Mesenchymal stem cell (in vitro differentiated cells and primary cell): ENCODE data around the gene TIMM13.

Experiments
- DNase-seq: peaks from one replicate; pipeline ENCODE4 v3.0.0-alpha.2; 2013
- H2AFZ ChIP-seq: one replicate; pipeline ENCODE4 v1.6.1; 2013; ENCODE audit warnings: low read depth, mild to moderate bottlenecking, control low read depth, inconsistent platforms, low read length, moderate library complexity
- H2AK5ac ChIP-seq: 2 replicates; pipeline ENCODE4 v1.6.1; 2013; ENCODE audit warnings: low read length, moderate library complexity, mild to moderate bottlenecking, inconsistent platforms; ENCODE audit not compliant: severe bottlenecking
- H2BK120ac ChIP-seq: one replicate; pipeline ENCODE4 v1.6.1; 2013; ENCODE audit warnings: low read depth, mild to moderate bottlenecking, inconsistent platforms, low read length, moderate library complexity
- H2BK12ac ChIP-seq, 2 experiments: one replicate each; pipeline ENCODE4 v1.6.1; 2013; ENCODE audit warnings: inconsistent platforms in 2 of 2, low read length in 2 of 2, mild to moderate bottlenecking in 2 of 2, moderate library complexity in 2 of 2, control low read depth in 1 of 2
- H2BK15ac ChIP-seq: one replicate; pipeline ENCODE4 v1.6.1; 2013; ENCODE audit warnings: mild to moderate bottlenecking, low read depth, inconsistent platforms; ENCODE audit not compliant: poor library complexity, severe bottlenecking
- H2BK5ac ChIP-seq: 2 replicates; pipeline ENCODE4 v1.6.1; 2013; ENCODE audit warnings: low read depth, mild to moderate bottlenecking, low read length, control low read depth, inconsistent platforms; ENCODE audit not compliant: poor library complexity, severe bottlenecking
- H3K14ac ChIP-seq, 2 experiments: one replicate each; pipeline ENCODE4 v1.6.1; 2013; ENCODE audit warnings: inconsistent platforms in 2 of 2, low read length in 2 of 2, control low read depth in 1 of 2, mild to moderate bottlenecking in 1 of 2, moderate library complexity in 1 of 2
- H3K18ac ChIP-seq, 2 experiments: one replicate each; pipeline ENCODE4 v1.6.1; 2013; ENCODE audit warnings: inconsistent platforms in 2 of 2, low read length in 2 of 2, control low read depth in 1 of 2, low read depth in 1 of 2, mild to moderate bottlenecking in 1 of 2
- H3K23ac ChIP-seq, 2 experiments: one replicate each; pipeline ENCODE4 v1.6.1; 2013; ENCODE audit warnings: inconsistent platforms in 2 of 2, low read length in 2 of 2, mild to moderate bottlenecking in 2 of 2, moderate library complexity in 2 of 2, control low read depth in 1 of 2
- H3K27ac ChIP-seq: 2 replicates; pipeline ENCODE4 v1.5.1; 2013; ENCODE audit warnings: mild to moderate bottlenecking, moderate library complexity, low read length, control low read depth, inconsistent platforms; ENCODE audit not compliant: poor library complexity, severe bottlenecking
- H3K27me3 ChIP-seq, 2 experiments: 2 replicates each; pipeline versions ENCODE4 v1.6.1 to v1.7.0; 2013; ENCODE audit warnings: low read length in 2 of 2, mild to moderate bottlenecking in 2 of 2, moderate library complexity in 2 of 2, control low read depth in 1 of 2, inconsistent platforms in 1 of 2; ENCODE audit not compliant: control insufficient read depth in 1 of 2, insufficient read depth in 1 of 2
- H3K36me3 ChIP-seq, 2 experiments: 2 replicates each; pipeline versions ENCODE4 v1.6.1 to v1.7.0; 2013; ENCODE audit warnings: low read length in 2 of 2, control low read depth in 1 of 2, inconsistent platforms in 1 of 2, low read depth in 1 of 2, mild to moderate bottlenecking in 1 of 2; ENCODE audit not compliant: insufficient read depth in 2 of 2, control insufficient read depth in 1 of 2
- H3K4ac ChIP-seq, 2 experiments: one replicate each; pipeline ENCODE4 v1.6.1; 2013; ENCODE audit warnings: inconsistent platforms in 2 of 2, low read length in 2 of 2, mild to moderate bottlenecking in 2 of 2, moderate library complexity in 2 of 2, control low read depth in 1 of 2, low read depth in 1 of 2
- H3K4me1 ChIP-seq: 2 replicates; pipeline ENCODE4 v1.6.1; 2013; ENCODE audit warnings: low read depth, low read length, control low read depth; ENCODE audit not compliant: control insufficient read depth, insufficient read depth
- H3K4me2 ChIP-seq: 2 replicates; pipeline ENCODE4 v1.6.1; 2013; ENCODE audit warnings: low read length, mild to moderate bottlenecking, inconsistent platforms; ENCODE audit not compliant: poor library complexity, severe bottlenecking
- H3K4me3 ChIP-seq, 2 experiments: 2 replicates each; pipeline versions ENCODE4 v1.5.1 to v1.7.0; 2013; ENCODE audit warnings: low read length in 2 of 2, mild to moderate bottlenecking in 2 of 2, control low read depth in 1 of 2, low read depth in 1 of 2; ENCODE audit not compliant: insufficient read depth in 1 of 2
- H3K79me1 ChIP-seq: replicated peaks from 2 replicates; pipeline ENCODE4 v1.6.1; 2013; ENCODE audit warnings: mild to moderate bottlenecking, control low read depth, low read length, inconsistent platforms; ENCODE audit not compliant: poor library complexity, severe bottlenecking
- H3K9ac ChIP-seq: 2 replicates; pipeline ENCODE4 v1.7.0; 2013; ENCODE audit warnings: mild to moderate bottlenecking, low read length, moderate library complexity
- H3K9me3 ChIP-seq: 2 replicates; pipeline ENCODE4 v1.7.0; 2013; ENCODE audit warnings: mild to moderate bottlenecking, low read length; ENCODE audit not compliant: control insufficient read depth
- H4K8ac ChIP-seq: one replicate; pipeline ENCODE4 v1.6.1; 2013; ENCODE audit warnings: inconsistent platforms, mild to moderate bottlenecking, low read length, moderate library complexity
- H4K91ac ChIP-seq: one replicate; pipeline ENCODE4 v1.6.1; 2013; ENCODE audit warnings: mild to moderate bottlenecking, low read length, inconsistent platforms
- WGBS: methylation state at CpG from one replicate; pipeline ENCODE4 v1.1.7; 2013; ENCODE audit warnings: mixed read lengths; 5-methylcytosine and 5-hydroxymethylcytosine counted together

The TIMM13 gene

DNA sequence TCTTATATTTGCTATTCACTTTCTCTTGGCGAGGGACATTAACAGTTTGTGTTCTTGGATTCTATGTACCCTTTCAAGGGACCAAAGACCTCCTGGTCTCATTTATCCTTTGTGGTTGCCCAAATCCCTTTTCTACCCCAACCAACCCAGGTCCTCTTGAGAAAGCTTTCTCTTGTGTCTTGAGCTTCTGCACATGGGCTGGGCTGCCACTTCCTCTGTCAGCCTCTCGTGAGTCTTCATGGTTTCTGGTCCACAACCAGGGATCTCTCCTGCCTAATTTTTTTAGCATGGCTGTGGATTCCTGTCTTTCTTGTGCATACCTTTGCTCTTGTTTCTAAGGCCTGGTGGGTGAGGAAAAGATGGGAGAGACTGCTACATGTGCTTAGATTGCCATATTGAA is 14.9 kb downstream of the TIMM13 start:
- Histone ChIP-seq H2AK5ac (no peak overlapping the region), H2BK12ac (no peak overlapping the region), H3K27ac (no peak overlapping the region), H2BK5ac (no peak overlapping the region), H3K9ac (no peak overlapping the region), H3K4me2 (no peak overlapping the region), H3K4ac (no peak overlapping the region), H4K8ac (no peak overlapping the region), H3K27me3 (peaks cover 0 to 15% of the 10 kb centered on the region in 2 experiments), H3K4me3 (no peak overlapping the region), H3K79me1 (no peaks in the 10 kb centered on the region), H3K23ac (no peak overlapping the region), H3K14ac (no peak overlapping the region), H3K18ac (no peak overlapping the region), H2BK15ac (no peak overlapping the region), H2BK120ac (no peak overlapping the region), H4K91ac (no peak overlapping the region), H2AFZ (no peak overlapping the region), H3K9me3 (peaks cover 5% of the 10 kb centered on the region), H3K4me1 (no peaks in the 10 kb centered on the region), H3K36me3 (peaks cover 10 to 16% of the 10 kb centered on the region in 2 experiments)
- no peak for DNase-seq
- 70% methylated on average over 2 of the region's 2 CpGs for WGBS

DNA sequence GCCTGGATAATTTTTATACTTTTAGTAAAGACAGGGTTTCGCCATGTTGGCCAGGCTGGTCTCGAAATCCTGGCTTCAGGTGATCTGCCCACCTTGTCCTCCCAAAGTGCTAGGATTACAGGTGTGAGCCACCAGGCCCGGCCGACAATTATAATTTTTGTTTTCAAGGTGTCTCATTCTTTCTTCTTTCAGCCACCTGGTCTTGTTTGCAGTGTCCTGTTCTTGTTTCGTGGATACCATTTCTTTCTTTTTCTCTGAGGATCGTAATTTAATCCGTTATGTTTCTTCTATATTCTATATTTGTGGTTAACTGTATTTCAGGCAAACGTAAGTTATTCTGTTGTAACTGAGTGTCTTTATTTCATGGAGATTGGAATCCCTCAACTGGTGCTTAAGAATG is 15.7 kb downstream of the TIMM13 start:
- Histone ChIP-seq H3K4me3 (no peak overlapping the region), H3K23ac (no peak overlapping the region), H4K91ac (no peak overlapping the region), H3K27me3 (peaks cover 0 to 15% of the 10 kb centered on the region in 2 experiments), H3K36me3 (peaks cover 5 to 14% of the 10 kb centered on the region in 2 experiments), H4K8ac (no peak overlapping the region), H3K4ac (no peak overlapping the region), H2BK12ac (no peak overlapping the region), H3K27ac (no peak overlapping the region), H2AK5ac (no peak overlapping the region), H2BK5ac (no peak overlapping the region), H3K79me1 (no peaks in the 10 kb centered on the region), H2BK15ac (no peak overlapping the region), H3K4me2 (no peak overlapping the region), H3K9me3 (peaks cover 5% of the 10 kb centered on the region), H3K4me1 (no peaks in the 10 kb centered on the region), H3K18ac (no peak overlapping the region), H3K9ac (no peak overlapping the region), H2BK120ac (no peak overlapping the region), H3K14ac (no peak overlapping the region), H2AFZ (no peak overlapping the region)
- no peak for DNase-seq
- 83% methylated on average over 6 of the region's 8 CpGs for WGBS

DNA sequence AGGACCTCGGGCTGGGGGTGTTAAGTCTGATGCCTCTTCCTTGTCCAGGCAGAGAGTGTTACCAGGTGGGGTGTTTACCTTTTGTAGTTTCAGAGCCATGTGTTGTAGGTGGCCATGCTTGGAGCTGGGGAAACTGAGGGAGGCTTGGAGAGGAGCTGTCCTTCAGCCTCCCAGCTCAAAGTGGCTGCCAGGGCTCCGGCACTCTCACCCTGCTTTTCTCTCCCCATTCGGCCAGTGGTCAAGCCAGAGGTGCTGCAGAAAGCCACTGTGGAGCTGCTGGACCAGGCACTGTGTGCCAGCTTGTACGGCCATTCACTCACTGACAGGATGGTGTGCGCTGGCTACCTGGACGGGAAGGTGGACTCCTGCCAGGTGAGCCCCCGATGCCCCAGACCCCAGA is 17.4 kb downstream of the TIMM13 start:
- Histone ChIP-seq H4K91ac (no peak overlapping the region), H2BK15ac (no peak overlapping the region), H3K23ac (no peak overlapping the region), H3K18ac (no peak overlapping the region), H3K79me1 (no peaks in the 10 kb centered on the region), H2BK12ac (no peak overlapping the region), H3K4me1 (no peaks in the 10 kb centered on the region), H3K9ac (no peak overlapping the region), H2BK120ac (no peak overlapping the region), H3K14ac (no peak overlapping the region), H3K27ac (no peak overlapping the region), H4K8ac (no peak overlapping the region), H3K4ac (no peak overlapping the region), H3K4me3 (no peak overlapping the region), H2BK5ac (no peak overlapping the region), H2AK5ac (no peak overlapping the region), H2AFZ (no peak overlapping the region), H3K36me3 (no peaks in the 10 kb centered on the region), H3K27me3 (peaks cover 0 to 17% of the 10 kb centered on the region in 2 experiments), H3K4me2 (no peak overlapping the region), H3K9me3 (peaks cover 5% of the 10 kb centered on the region)
- no peak for DNase-seq
- WGBS, result 95% methylated on average over 7 of the region's 7 CpGs

DNA sequence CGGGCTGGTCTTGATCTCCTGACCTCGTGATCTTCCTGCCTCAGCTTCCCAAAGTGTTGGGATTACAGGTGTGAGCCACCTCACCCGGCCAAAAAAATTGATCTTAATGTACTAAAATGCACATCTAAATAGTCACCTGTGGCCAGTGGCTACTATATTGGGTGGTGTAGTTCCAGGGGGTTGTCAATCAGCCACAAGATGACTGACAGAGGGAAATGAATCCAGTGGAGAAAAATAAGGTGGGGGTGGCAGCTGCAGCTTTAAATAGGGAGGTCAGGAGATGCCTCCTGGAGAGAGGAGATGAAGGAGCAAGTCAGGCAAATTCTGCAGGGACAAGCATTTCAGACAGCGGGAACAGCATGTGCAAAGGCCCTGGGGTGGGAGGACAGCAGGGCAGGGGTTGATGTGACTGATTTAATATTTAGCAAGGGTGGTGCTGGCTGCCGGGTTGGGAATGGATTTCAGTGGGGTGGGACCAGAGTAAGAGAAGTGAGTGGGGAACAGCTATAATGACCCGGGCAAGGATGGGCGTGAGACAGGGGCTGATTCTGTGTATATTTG is 18.0 kb downstream of the TIMM13 start:
- Histone ChIP-seq H2AFZ (no peak overlapping the region), H3K36me3 (no peaks in the 10 kb centered on the region), H2AK5ac (no peak overlapping the region), H3K79me1 (no peaks in the 10 kb centered on the region), H3K4me2 (no peak overlapping the region), H3K9me3 (peaks cover 5% of the 10 kb centered on the region), H2BK5ac (no peak overlapping the region), H2BK15ac (no peak overlapping the region), H3K18ac (no peak overlapping the region), H3K14ac (no peak overlapping the region), H3K4ac (no peak overlapping the region), H3K27ac (no peak overlapping the region), H3K9ac (no peak overlapping the region), H2BK120ac (no peak overlapping the region), H4K8ac (no peak overlapping the region), H4K91ac (no peak overlapping the region), H3K27me3 (peaks cover 0 to 17% of the 10 kb centered on the region in 2 experiments), H3K23ac (no peak overlapping the region), H3K4me1 (no peaks in the 10 kb centered on the region), H3K4me3 (no peak overlapping the region), H2BK12ac (no peak overlapping the region)
- DNase-seq, result no peak
- 84% methylated on average over 6 of the region's 7 CpGs for WGBS
